KBM-7 (cell line): Measurements from ENCODE around the gene RPL36.
A peak's percentile ranks its signal among the peaks of the same experiment; 100 is the strongest.

ENCODE experiments used
- DNase-seq: peaks from one replicate; pipeline ENCODE4 v3.0.0-alpha.2; 2015
- in situ Hi-C: fragments of 300-500 bp; cut with MboI; formaldehyde crosslinking; loops from 2 replicates; pipeline ENCODE4 v1.14.3; 2020; ENCODE audit warnings: low sequenced_read_pairs, low pct_unique_long_range_greater_than_20kb, mixed read lengths

The RPL36 gene

DNA sequence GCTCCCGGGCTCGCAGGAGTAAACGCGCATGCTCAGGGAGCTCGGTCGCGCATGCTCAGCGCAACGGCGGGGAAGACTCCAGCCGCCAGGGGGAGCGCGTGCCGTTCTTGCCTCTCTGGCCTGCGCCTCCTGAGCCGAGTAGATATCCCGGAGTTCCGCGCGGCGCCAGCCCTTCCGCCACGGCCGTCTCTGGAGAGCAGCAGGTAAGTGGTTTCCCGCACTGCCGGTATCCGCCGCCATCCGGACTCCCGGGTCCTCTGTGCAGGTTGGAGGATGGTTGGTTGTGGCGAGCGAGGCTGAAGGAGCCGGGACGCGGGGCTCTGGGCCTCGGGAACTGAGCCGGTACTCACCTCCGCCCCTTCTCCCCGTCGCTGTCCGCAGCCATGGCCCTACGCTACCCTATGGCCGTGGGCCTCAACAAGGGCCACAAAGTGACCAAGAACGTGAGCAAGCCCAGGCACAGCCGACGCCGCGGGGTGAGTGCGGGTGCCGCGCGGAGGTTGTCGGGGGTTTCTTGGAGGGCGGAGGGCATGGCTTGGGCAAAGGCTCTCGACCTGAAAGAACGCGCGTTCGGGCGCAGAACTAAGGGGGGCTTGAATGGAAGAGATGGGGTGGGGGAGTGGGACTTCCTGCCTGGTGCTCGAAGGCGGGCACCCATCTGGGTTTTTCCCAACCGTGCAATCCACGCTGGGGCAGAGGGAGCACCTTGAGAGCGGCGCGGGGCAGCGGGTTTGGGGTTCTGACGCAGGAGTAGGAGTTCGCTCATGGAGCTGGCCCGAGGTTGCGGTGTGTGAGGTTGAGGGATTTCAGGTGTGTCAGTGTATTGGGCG, at the start of gene RPL36:
TSS of gene RPL36 (plus strand) at position 171 of the 830 bp plus-strand sequence. CDS start at position 384, 213 bp downstream.
- in situ Hi-C loops: no loop called here
- peak; percentile 99 for DNase-seq

DNA sequence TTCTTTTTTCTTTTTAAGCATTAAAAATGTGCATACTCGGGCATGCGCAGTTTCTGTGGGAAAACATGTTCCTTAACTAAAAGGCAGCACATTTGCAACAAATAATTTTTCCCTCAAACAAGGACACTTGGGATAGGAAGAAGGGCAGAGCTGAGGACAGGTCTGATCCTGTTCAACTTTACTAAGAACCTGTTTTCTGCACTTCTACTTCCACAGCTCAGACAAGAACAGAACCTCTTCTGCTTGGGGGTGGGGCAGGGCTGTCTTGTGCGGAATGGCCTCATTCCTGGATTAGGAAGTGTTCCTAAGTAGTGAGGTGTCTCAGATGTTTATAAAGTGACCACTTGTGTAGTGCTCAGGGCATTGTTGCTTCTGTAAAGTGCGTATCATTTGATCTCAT, 48.9 kb upstream of the RPL36 start:
- no peak for DNase-seq
- in situ Hi-C loops: no loop called here

GRCh38 chr19:5642204-5642603, 47.9 kb upstream of the RPL36 start:
- DNase-seq: no peak
- in situ Hi-C loops: no loop called here

DNA sequence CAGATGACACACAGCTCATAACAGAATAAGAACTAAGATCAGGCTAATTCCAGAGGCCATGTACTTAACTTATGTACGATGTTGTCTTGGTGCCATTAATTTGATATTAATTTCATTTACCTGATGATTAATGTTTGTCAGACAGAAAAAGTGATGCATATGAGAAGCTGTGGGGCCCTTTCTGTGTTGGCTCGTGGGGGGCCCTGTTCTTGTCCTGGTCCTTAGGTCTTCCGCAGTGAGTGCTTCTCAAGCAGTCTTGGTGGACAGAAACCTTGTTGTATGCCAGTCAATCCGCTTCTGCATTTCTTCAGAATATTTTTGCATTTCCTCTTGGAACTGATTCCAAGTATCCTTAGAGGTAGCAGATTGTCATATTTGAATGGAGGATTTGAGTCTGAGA, 47.0 kb upstream of the RPL36 start:
- in situ Hi-C loops: no loop called here
- no peak for DNase-seq

DNA sequence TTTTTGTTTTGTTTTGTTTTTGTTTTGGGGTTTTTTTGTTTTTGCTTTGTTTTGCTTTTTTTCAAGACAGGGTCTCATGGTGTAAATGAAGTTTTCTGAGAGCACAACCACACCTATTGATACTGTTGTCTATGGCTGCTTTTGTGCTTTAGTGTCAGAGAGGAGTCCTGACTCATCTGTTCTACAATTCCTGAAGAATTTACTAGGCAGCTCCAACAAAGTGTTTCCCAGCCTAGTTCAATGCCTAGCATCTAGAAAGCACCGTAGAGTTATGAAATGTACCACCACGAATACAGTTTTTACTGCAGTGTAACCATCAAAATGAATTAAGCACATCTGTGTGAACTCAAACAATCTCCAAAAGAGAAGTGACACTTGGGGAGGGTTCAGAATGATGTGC, 46.1 kb upstream of the RPL36 start:
- no peak for DNase-seq
- in situ Hi-C loops: no loop called here

DNA sequence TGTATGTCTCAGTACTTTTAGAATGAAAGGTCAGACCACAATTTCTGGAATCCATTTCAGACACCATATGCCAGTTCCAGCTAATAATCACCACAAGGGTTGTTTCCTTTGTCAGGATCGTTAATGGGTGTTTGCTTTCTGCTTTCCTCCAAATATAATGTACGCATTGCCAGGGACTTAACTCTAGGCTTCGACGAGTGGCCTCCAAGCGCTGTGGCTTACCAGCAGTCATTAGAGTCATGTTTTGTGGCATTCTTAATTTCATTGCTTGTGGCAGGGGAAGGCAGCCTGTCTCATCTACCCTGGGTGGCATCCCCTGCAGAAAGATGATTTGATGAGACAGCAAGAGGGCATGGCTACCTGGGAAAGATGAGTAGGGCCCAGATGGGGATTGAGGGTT, 44.7 kb upstream of the RPL36 start:
- in situ Hi-C loops: no loop called here
- no peak for DNase-seq

DNA sequence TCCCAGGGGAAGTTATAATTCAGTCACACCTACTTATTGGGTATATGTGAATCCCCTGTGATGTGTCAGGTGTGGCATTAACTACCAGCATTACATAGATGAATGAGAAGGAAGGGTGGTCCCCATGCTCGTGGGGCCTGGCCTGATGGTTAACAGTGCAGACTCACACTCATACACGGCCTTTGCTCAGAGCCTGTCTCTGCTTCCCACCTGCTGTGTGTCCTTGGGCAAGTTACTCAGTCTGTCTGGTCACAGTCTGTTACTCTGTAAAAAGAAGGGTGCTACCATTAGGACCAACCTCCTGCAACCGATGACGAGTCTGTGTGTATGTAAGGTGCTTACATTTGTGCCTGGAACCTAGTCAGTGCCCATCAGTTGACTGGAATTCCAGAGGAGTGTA, 43.4 kb upstream of the RPL36 start:
- in situ Hi-C loops: no loop called here
- no peak for DNase-seq

GRCh38 chr19:5648464-5648863, 41.6 kb upstream of the RPL36 start:
- in situ Hi-C loops: no loop called here
- no peak for DNase-seq

DNA sequence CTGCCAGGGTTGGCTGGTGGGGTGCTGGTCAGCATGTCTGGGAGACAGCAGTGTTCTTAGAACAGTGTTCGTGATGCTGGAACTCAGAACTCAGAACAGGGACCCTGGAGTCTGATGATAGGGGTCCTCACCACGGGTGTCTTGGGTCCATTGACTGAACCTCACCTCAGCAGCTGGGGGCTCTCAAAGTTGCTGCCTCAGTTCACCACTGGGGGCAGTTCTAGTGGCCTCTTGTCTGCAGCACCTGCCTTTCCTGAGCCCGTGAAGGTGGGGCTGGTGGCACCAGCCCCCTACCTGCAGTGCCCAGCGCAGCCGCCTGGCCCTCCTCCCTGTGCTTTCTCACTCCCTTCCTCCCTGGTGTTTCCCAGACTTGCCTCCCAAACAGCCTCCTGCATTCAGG, 38.7 kb upstream of the RPL36 start:
- in situ Hi-C loops: loop anchor here (10.0 kb wide), 1 partner anchor 47 kb away; no protein-coding TSS in a partner anchor
- DNase-seq: no peak

DNA sequence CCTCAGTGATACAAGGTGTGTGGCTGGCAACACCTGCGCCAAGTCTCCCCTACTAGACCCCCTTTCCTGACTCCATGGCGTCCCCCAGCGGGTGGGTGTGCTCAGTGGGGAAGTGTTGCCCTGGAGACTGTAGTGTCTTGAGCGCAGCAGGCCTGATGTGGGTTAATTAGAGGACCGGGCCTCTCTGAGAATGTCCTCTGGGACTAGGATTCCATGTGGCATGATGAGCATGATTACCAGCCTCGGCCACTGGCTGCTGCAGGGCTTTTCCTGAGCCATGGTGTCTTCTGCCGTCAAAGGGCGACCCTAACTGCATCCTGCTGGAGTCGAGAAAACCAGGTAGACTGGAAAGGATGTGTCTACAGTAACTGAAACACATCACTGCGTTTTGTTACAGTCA, 37.8 kb upstream of the RPL36 start:
- in situ Hi-C loops: loop anchor here (10.0 kb wide), 1 partner anchor 47 kb away; no protein-coding TSS in a partner anchor
- no peak for DNase-seq

DNA sequence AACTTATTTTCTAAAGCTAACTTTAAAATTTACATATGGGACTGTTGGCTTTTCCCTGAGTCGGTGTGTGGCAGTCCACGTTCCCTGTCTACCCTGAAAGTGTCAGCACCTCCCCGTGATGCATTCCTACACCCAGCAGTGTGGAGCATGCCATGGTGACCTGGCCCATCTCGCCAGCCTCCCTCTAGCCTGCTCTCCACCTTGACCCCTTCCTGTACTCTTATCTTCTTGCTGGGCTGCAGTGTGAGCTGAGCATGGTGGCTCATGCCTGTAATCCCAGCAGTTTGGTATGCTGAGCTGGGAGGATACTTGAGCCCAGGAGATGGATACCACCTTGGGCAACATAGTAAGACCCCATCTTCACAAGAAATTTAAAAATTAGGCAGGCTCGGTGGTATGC, 35.2 kb upstream of the RPL36 start:
- in situ Hi-C loops: loop anchor here (10.0 kb wide), 1 partner anchor 50 kb away; no protein-coding TSS in a partner anchor
- no peak for DNase-seq

DNA sequence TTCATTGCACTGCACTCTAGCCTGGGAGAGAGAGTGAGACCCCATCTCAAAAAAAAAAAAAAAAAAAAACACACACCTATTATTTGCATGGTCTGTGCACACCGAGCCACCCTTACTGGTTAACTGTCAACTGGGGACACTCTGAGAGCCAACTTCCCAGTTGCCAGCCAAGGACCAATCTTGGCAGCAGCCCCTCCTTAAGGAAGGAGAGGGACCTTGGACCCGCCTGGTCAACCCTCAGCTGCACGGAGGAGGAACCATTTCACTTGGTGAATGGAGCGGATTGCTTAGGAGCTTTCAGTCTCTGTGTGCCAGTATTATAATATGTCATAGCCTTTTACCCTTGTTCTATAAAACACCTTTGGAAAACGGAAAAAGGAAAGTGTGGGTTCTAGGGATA, 34.7 kb upstream of the RPL36 start:
- DNase-seq: no peak
- in situ Hi-C loops: loop anchor here (10.0 kb wide), 1 partner anchor 51 kb away; no protein-coding TSS in a partner anchor

- DNase-seq: no peak
- in situ Hi-C loops: no loop called here
These were observed 28.6 kb upstream of the RPL36 start for GRCh38 chr19:5661483-5661882.

GRCh38 chr19:5663904-5664303, 26.2 kb upstream of the RPL36 start:
- no peak for DNase-seq
- in situ Hi-C loops: no loop called here

GRCh38 chr19:5664515-5664914, 25.6 kb upstream of the RPL36 start:
- no peak for DNase-seq
- in situ Hi-C loops: no loop called here

DNA sequence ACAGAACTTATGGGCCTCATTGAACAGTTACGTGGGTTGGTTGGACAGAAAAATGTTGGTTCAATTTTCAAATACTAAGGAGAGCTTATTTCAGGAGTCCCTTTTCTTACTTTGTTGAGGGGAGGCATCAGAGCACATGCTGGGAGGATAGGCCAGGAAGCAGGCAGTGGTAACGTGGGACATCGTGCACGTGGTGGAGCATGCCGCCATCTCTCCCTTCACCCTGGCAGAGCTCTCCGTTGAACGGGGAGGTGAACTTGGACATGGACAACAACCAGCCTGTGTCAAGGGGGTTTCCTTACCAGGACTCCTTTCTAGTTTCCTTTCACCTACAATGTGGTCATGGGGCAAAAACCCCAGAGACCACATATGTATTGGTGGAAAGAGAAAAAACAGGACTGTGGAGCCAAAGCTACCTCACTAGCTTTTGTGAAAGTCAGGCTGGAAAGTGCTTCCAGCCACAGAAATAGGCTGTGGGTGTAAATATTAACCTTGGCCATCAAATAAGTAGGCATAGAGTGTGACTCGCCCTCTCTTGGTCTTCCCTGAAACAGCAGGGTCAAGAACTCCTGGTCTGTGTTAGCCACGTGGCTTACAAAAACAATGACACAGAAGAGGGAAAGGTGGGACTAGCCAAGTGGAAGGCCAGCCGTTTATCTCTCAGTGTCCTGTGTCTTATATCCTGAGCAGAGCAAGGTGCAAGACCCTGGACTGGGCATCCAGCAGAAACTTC, 24.1 kb upstream of the RPL36 start:
- no peak for DNase-seq
- in situ Hi-C loops: no loop called here

DNA sequence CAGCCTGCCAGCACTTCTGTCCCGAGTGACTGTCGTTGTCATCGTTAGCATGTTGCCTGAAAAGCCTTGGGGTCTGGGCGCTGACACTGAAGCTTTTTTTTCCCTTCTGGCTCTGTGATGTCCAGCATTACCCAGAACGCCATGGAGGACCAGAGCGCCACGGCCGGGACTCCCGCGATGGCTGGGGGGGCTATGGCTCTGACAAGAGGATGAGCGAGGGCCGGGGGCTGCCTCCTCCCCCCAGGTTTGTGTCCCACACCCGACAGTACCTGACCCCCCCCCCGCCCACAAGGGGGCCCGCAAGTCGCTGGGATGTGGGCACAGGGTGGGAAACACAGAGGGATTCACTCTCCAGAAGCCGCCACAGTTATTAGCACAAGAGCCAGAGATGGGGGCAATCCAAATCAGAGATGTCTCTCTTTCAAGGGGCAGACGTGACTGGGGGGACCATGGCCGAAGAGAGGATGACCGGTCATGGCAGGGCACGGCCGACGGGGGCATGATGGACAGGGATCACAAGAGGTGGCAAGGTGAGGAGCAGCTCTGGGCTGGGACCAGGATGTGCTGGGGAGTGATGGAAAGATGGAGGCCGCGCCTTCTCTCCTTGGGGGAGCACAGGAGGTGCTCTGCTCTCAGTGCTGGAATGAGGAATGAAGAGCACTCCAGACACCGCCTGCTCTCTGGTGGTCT, 23.0 kb upstream of the RPL36 start:
- DNase-seq: no peak
- in situ Hi-C loops: no loop called here

GRCh38 chr19:5667751-5668271, 22.3 kb upstream of the RPL36 start:
- no peak for DNase-seq
- in situ Hi-C loops: no loop called here

GRCh38 chr19:5669212-5669611, 20.9 kb upstream of the RPL36 start:
- no peak for DNase-seq
- in situ Hi-C loops: no loop called here

- in situ Hi-C loops: no loop called here
- no peak for DNase-seq
These were observed 18.5 kb upstream of the RPL36 start for GRCh38 chr19:5671600-5671999.
